HEK293 (cell line): Measurements from ENCODE around the gene PSMB11.
"Not testable (repeated sequence)": the region's sequence is repeated elsewhere in the genome, so short reads cannot be mapped to it uniquely, and the experiment has no call there.

Source experiments
- CTCF ChIP-seq: fragments of 450-650 bp; formaldehyde crosslinking; IDR thresholded peaks from 2 replicates; pipeline ENCODE4 v1.5.1; 2016; ENCODE audit warnings: missing biosample characterization, missing genetic modification characterization
- ELK4 ChIP-seq: IDR thresholded peaks from 2 replicates; pipeline ENCODE4 v1.6.1; 2011; ENCODE audit warnings: mild to moderate bottlenecking, low read depth, low read length, borderline replicate concordance
- GLIS2 ChIP-seq: fragments of 450-650 bp; formaldehyde crosslinking; IDR thresholded peaks from 2 replicates; pipeline ENCODE4 v1.5.1; 2016; ENCODE audit warnings: missing biosample characterization, missing genetic modification characterization
- HOXD13 ChIP-seq: sonication (generic); formaldehyde crosslinking; IDR thresholded peaks from 2 replicates; pipeline ENCODE4 v1.8.0; 2022; ENCODE audit warnings: missing genetic modification reagents, borderline replicate concordance
- KLF1 ChIP-seq: fragments of 450-650 bp; formaldehyde crosslinking; IDR thresholded peaks from 2 replicates; pipeline ENCODE4 v1.5.1; 2016; ENCODE audit warnings: missing biosample characterization, missing genetic modification characterization
- KLF17 ChIP-seq: fragments of 450-650 bp; formaldehyde crosslinking; IDR thresholded peaks from 2 replicates; pipeline ENCODE4 v1.5.1; 2016; ENCODE audit warnings: missing biosample characterization, missing genetic modification characterization
- SETDB1 ChIP-seq: IDR thresholded peaks from one replicate; pipeline ENCODE4 v1.6.1; 2017; ENCODE audit warnings: mild to moderate bottlenecking, low read length, moderate library complexity, mixed read lengths; ENCODE audit not compliant: insufficient read length
- ZBTB49 ChIP-seq: fragments of 450-650 bp; formaldehyde crosslinking; IDR thresholded peaks from 2 replicates; pipeline ENCODE4 v1.5.1; 2016; ENCODE audit warnings: missing biosample characterization, missing genetic modification characterization, low read depth
- ZBTB8A ChIP-seq: fragments of 450-650 bp; formaldehyde crosslinking; IDR thresholded peaks from 2 replicates; pipeline ENCODE4 v1.5.1; 2016; ENCODE audit warnings: missing biosample characterization, missing genetic modification characterization
- ZFHX2 ChIP-seq: fragments of 450-650 bp; formaldehyde crosslinking; conservative IDR thresholded peaks from 2 replicates; pipeline ENCODE4 v1.5.1; 2016; ENCODE audit warnings: missing biosample characterization, missing genetic modification characterization
- ZFP41 ChIP-seq: fragments of 450-650 bp; formaldehyde crosslinking; IDR thresholded peaks from 2 replicates; pipeline ENCODE4 v1.5.1; 2016; ENCODE audit warnings: missing biosample characterization, missing genetic modification characterization, borderline replicate concordance
- ZNF449 ChIP-seq: fragments of 450-650 bp; formaldehyde crosslinking; IDR thresholded peaks from 2 replicates; pipeline ENCODE4 v1.5.1; 2017; ENCODE audit warnings: missing biosample characterization, mild to moderate bottlenecking, missing genetic modification characterization, moderate library complexity
- ZXDB ChIP-seq: fragments of 450-650 bp; formaldehyde crosslinking; IDR thresholded peaks from 2 replicates; pipeline ENCODE4 v1.5.1; 2016; ENCODE audit warnings: missing biosample characterization, missing genetic modification characterization
- TF ChIP-seq, protein P1 (sequence below): fragments of 450-650 bp; formaldehyde crosslinking; IDR thresholded peaks from 2 replicates; pipeline ENCODE4 v1.5.1; 2016; ENCODE audit warnings: missing biosample characterization, missing genetic modification characterization

- not testable (repeated sequence) for TF ChIP-seq CTCF (tag by site-specific recombination); ZBTB49 (tag by site-specific recombination); SETDB1; ZNF449 (tag by site-specific recombination); ELK4; ZBTB8A (tag by site-specific recombination); GLIS2 (tag by site-specific recombination); KLF17; ZXDB; ZFHX2 (tag by site-specific recombination); HOXD13 (CRISPR knock-in tag); KLF1 (tag by site-specific recombination); ZFP41
- TF ChIP-seq, protein P1, sequence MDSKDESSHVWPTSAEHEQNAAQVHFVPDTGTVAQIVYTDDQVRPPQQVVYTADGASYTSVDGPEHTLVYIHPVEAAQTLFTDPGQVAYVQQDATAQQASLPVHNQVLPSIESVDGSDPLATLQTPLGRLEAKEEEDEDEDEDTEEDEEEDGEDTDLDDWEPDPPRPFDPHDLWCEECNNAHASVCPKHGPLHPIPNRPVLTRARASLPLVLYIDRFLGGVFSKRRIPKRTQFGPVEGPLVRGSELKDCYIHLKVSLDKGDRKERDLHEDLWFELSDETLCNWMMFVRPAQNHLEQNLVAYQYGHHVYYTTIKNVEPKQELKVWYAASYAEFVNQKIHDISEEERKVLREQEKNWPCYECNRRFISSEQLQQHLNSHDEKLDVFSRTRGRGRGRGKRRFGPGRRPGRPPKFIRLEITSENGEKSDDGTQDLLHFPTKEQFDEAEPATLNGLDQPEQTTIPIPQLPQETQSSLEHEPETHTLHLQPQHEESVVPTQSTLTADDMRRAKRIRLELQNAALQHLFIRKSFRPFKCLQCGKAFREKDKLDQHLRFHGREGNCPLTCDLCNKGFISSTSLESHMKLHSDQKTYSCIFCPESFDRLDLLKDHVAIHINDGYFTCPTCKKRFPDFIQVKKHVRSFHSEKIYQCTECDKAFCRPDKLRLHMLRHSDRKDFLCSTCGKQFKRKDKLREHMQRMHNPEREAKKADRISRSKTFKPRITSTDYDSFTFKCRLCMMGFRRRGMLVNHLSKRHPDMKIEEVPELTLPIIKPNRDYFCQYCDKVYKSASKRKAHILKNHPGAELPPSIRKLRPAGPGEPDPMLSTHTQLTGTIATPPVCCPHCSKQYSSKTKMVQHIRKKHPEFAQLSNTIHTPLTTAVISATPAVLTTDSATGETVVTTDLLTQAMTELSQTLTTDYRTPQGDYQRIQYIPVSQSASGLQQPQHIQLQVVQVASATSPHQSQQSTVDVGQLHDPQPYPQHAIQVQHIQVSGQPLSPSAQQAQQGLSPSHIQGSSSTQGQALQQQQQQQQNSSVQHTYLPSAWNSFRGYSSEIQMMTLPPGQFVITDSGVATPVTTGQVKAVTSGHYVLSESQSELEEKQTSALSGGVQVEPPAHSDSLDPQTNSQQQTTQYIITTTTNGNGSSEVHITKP (tag by site-specific recombination) = not testable (repeated sequence)
These were observed 37.7 kb upstream of the PSMB11 start for GRCh38 chr14:23004274-23004673.
